Upper lobe of right lung (tissue), 1 donor: ENCODE data around the gene CEBPE. TPM values are rescaled to one million over a fixed set of nuclear protein-coding genes. Genes with fewer than 3 reads are reported as not detected.

Source experiments
- ATAC-seq: fragments of 200-7000 bp; cut with Tn5 transposase; one replicate; pipeline ENCODE4 v1.9.1; 2020; ENCODE audit warnings: mild to moderate bottlenecking, moderate library complexity
- DNase-seq: peaks from one replicate; pipeline ENCODE4 v3.0.0-alpha.2; 2020
- H3K27ac ChIP-seq: fragments of 200-600 bp; one replicate; pipeline ENCODE4 v1.8.0; 2022
- H3K27me3 ChIP-seq: fragments of 200-600 bp; one replicate; pipeline ENCODE4 v1.8.0; 2022; ENCODE audit warnings: mild to moderate bottlenecking
- H3K36me3 ChIP-seq: fragments of 200-600 bp; one replicate; pipeline ENCODE4 v1.8.0; 2022
- H3K4me1 ChIP-seq: fragments of 200-600 bp; one replicate; pipeline ENCODE4 v1.8.0; 2022
- H3K4me3 ChIP-seq: fragments of 200-600 bp; one replicate; pipeline ENCODE4 v1.8.0; 2022; ENCODE audit warnings: mild to moderate bottlenecking
- H3K9me3 ChIP-seq: fragments of 200-600 bp; one replicate; pipeline ENCODE4 v1.8.0; 2022
- CTCF ChIP-seq: fragments of 200-600 bp; IDR thresholded peaks from one replicate; pipeline ENCODE4 v1.8.0; 2022; ENCODE audit warnings: antibody characterized with exemption
- intact Hi-C: fragments of 100-400 bp; cut with DNase I; formaldehyde crosslinking; loops from one replicate; pipeline ENCODE4 v1.11.0; 2022
- total RNA-seq: library from RNA; stranded (reverse); fragmentation: NEBNext Ultra II Directional; extraction: Animal tissue kit (Norgen Biotek cat#: 25700); gene quantifications from one replicate; pipeline ENCODE4 v1.2.1, GENCODE V29; 2021
- donor health status: DM: no; HTN: yes; CAD: no; lungs with severe emphysema.

Gene CEBPE
- total RNA-seq, 1 donor from 2014 or later: not detected

- H3K27ac ChIP-seq: no peak overlapping the region
- H3K27me3 ChIP-seq: no peaks in the 10 kb centered on the region
- intact Hi-C loops: no loop called here
- no peak for TF ChIP-seq CTCF
- no peak overlapping the region for H3K4me3 ChIP-seq
- ATAC-seq: no peak
- peaks cover 15% of the 10 kb centered on the region for H3K36me3 ChIP-seq
- no peaks in the 10 kb centered on the region for H3K4me1 ChIP-seq
- no peaks in the 10 kb centered on the region for H3K9me3 ChIP-seq
- DNase-seq: no peak
These were observed 5.4 kb upstream of the CEBPE start for GRCh38 chr14:23124337-23124954.

DNA sequence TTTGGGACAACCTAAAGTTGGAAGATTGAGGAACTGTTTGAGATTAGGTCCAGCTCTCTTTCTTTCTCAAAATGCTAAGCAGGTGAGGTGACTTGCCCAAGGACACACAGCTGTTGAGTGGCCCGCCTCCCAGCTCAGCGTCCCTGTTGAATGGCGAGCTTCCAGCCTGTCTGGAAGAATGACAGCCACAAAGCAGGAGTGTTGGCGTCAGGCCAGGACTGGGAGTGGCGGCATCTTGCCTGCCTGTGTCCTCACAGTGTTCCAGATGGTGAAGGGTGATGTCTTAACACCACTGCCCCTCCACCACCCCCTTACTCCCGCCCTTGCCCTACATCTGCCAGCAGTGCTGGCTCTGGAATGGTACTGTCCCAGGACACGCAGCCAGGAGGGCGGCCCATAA lies 4.4 kb upstream of the CEBPE start:
- Histone ChIP-seq H3K27ac (no peak overlapping the region), H3K4me1 (no peaks in the 10 kb centered on the region), H3K36me3 (peaks cover 5% of the 10 kb centered on the region), H3K4me3 (no peak overlapping the region), H3K27me3 (no peaks in the 10 kb centered on the region), H3K9me3 (no peaks in the 10 kb centered on the region)
- peak; percentile 86 for DNase-seq
- no peak for TF ChIP-seq CTCF
- ATAC-seq: peak; percentile 41
- intact Hi-C loops: no loop called here

GRCh38 chr14:23122086-23122485 lies 3.0 kb upstream of the CEBPE start:
- H3K4me1 ChIP-seq: no peaks in the 10 kb centered on the region
- no peak overlapping the region for H3K4me3 ChIP-seq
- no peak overlapping the region for H3K27ac ChIP-seq
- no peak for TF ChIP-seq CTCF
- no peaks in the 10 kb centered on the region for H3K27me3 ChIP-seq
- no peak for DNase-seq
- H3K36me3 ChIP-seq: no peaks in the 10 kb centered on the region
- no peaks in the 10 kb centered on the region for H3K9me3 ChIP-seq
- intact Hi-C loops: no loop called here
- no peak for ATAC-seq

GRCh38 chr14:23121361-23121771 lies 2.3 kb upstream of the CEBPE start:
- intact Hi-C loops: loop anchor here (2.0 kb wide), 1 partner anchor 65 kb away; no protein-coding TSS in a partner anchor
- H3K36me3 ChIP-seq: no peaks in the 10 kb centered on the region
- H3K4me3 ChIP-seq: no peak overlapping the region
- DNase-seq (no peak), ATAC-seq (no peak)
- TF ChIP-seq CTCF: no peak
- no peaks in the 10 kb centered on the region for H3K27me3 ChIP-seq
- no peaks in the 10 kb centered on the region for H3K9me3 ChIP-seq
- no peaks in the 10 kb centered on the region for H3K4me1 ChIP-seq
- no peak overlapping the region for H3K27ac ChIP-seq

- H3K27ac ChIP-seq: no peak overlapping the region
- no peaks in the 10 kb centered on the region for H3K9me3 ChIP-seq
- peak; percentile 99 for TF ChIP-seq CTCF
- H3K36me3 ChIP-seq: no peaks in the 10 kb centered on the region
- peak; percentile 93 for DNase-seq
- no peak overlapping the region for H3K4me3 ChIP-seq
- no peaks in the 10 kb centered on the region for H3K27me3 ChIP-seq
- intact Hi-C loops: loop anchor here (2.0 kb wide), 1 partner anchor 66 kb away; no protein-coding TSS in a partner anchor
- ATAC-seq: peak; percentile 95
- no peaks in the 10 kb centered on the region for H3K4me1 ChIP-seq
These were observed 1.6 kb upstream of the CEBPE start for GRCh38 chr14:23120541-23121251.
